Measurements from ENCODE around the gene FAM222B.
"Not testable (repeated sequence)": the region's sequence is repeated elsewhere in the genome, so short reads cannot be mapped to it uniquely, and the experiment has no call there.

The FAM222B gene

DNA sequence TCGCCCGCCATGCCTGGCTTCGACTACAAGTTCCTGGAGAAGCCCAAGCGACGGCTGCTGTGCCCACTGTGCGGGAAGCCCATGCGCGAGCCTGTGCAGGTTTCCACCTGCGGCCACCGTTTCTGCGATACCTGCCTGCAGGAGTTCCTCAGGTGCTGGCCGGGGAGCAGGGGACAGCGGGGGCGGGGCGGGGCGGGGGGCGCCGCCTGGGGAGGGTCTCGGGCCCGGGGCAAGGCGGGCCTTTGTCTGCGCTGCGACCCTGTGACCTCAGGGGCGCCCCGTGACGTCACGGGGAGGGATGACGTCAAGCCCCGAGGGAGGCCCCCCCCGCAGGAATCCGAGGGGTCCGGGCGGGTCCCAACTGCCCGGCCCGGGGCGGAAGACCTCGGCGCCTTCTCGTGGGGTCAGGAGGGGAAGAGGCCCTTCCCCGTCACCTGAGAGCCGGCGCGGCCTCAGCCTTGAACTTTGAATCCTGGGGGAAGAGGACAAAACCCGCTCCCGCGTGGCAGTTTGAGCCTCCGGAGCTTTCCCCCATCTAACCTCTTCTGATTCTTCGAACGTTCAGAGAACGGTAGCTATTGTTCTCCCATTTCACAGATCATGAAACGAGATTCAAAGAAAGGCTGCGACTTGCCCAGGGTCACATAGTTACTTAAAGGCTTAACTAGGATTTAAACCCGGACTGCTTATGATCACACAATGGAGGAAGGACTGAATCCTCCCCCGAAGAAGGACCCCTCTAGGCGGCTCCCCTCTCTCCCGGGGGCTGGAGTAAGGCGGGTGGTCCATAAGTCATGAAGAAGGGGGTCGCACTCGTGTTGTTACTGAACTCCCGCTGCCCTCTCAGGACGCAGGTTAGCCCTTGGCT lies 98.3 kb downstream of the FAM222B start:
- DNase-seq = peak; percentile 63

DNA sequence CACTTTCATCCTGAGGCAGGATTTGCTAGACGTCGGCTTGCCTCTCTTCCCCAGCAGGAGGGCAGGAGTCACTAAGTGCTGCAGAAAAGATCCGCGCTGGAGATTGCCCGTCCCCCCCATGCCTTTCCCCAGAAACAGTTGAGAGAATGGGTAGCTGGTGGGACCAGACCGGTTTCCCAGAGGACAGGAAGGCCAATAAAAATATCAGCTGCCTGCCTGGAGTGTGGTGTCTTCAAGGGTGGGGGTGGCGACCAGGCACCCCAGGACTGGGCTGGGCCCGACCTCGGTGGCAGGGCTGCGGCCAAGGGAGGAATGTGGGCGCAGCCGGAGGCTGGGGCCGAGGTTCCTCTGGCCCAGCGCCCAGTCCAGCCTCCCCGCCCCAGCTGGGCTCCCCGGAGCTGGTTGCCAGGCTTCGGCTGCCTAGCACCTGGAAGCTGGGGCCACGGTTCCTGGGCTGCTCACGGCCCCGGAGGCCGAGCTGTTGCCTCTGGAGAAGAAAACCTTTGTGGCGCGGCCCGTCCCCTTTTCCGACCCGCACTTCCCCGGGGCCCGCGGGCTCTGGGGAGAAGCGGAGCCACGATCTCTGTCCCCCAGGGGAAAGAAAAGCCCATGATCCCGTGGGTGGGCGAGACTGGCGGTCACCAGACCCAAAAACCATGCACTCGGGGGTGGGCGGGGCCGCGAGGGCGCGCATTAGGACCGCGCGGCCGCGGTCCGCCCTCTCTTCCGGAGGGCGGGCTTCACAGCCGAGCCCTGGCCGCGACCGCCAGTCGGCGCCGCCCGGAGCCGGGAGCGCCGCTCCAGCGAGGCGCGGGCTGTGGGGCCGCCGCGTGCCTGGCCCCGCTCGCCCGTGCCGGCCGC lies 99.1 kb downstream of the FAM222B start, which contains the start of gene TRAF4:
TSS of gene TRAF4 (plus strand) at position 769 of the 861 bp plus-strand sequence. CDS start 102 bp downstream, outside the sequence.
- peak; percentile 80 for DNase-seq

- DNase-seq = no peak
Measured at GRCh38 chr17:28741358-28742349, 100.9 kb downstream of the FAM222B start.

- DNase-seq = no peak
Measured at GRCh38 chr17:28740406-28741357, 101.9 kb downstream of the FAM222B start.

- no peak for DNase-seq
Measured at GRCh38 chr17:28738680-28739384, 103.8 kb downstream of the FAM222B start.

DNA sequence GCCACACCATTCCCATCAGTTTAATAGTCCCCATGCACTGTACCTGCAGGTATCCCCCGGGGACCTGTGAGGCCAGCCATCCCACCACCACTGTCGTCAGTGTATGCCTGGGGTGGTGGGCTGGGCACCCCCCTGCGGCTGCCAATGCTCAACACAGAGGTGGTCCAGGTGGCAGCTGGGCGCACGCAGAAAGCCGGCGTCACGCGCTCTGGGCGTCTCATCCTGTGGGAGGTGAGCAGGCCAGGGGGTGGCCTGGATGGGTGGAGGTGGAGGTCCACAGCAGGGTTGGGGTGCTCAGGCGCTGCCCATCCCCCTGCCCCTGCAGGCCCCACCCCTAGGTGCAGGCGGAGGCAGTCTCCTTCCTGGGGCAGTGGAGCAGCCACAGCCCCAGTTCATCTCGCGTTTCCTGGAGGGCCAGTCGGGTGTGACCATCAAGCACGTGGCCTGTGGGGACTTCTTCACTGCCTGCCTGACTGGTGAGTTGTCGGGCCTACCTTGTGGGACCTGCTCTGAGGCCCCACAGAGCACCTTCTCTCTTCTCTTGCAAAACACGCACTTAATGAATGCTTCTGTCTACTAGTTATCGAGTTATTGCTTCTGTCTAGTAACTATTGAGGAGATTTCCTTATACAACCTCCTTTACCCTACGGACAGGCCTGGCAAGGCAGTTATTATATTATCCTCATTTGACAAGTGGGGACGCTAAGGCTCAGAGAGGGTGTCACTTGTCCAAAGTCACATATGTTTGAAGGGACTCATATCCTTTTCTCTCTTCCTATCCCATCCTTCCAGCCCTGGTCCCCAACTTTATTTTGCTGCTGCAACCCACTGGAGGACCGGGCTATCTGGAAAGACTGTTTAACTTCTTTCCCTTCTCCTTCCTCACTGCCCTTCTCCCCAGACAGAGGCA lies 104.6 kb downstream of the FAM222B start:
- no peak for DNase-seq

GRCh38 chr17:28737316-28737715 lies 105.3 kb downstream of the FAM222B start:
- no peak for DNase-seq

DNA sequence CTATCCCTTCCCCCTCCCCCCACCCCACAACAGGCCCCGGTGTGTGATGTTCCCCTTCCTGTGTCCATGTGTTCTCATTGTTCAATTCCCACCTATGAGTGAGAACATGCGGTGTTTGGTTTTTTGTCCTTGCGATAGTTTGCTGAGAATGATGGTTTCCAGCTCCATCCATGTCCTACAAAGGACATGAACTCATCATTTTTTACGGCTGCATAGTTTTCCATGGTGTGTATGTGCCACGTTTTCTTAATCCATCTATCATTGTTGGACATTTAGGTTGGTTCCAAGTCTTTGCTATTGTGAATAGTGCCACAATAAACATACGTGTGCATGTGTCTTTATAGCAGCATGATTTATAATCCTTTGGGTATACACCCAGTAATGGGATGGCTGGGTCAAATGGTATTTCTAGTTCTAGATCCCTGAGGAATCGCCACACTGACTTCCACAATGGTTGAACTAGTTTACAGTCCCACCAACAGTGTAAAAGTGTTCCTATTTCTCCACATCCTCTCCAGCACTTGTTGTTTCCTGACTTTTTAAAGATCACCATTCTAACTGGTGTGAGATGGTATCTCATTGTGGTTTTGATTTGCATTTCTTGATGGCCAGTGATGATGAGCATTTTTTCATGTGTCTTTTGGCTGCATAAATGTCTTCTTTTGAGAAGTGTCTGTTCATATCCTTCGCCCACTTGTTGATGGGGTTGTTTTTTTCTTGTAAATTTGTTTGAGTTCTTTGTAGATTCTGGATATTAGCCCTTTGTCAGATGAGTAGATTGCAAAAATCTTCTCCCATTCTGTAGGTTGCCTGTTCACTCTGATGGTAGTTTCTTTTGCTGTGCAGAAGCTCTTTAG lies 106.4 kb downstream of the FAM222B start:
- not testable (repeated sequence) for DNase-seq

- no peak for DNase-seq
Measured at GRCh38 chr17:28735242-28735722, 107.3 kb downstream of the FAM222B start.

DNA sequence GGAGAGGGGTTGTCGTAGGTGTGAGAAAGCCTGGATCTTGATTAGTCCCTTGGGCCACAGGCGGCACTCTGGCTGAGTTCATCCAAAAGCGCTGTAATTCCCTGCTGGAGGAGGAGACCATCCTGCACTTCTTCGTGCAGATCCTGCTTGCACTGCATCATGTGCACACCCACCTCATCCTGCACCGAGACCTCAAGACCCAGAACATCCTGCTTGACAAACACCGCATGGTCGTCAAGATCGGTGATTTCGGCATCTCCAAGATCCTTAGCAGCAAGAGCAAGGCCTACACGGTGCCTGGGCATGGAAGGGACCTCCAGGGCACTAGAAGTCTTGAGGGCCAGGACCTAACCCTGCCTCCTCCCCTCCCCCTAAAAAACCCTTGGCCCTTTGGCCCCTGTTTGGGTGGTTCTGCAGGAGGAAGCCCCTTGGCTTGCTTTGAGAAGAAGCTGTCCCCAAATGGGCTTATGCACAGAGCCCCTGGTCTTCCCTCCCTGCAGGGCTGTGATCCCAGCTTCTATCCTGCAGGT lies 107.8 kb downstream of the FAM222B start:
- no peak for DNase-seq

DNA sequence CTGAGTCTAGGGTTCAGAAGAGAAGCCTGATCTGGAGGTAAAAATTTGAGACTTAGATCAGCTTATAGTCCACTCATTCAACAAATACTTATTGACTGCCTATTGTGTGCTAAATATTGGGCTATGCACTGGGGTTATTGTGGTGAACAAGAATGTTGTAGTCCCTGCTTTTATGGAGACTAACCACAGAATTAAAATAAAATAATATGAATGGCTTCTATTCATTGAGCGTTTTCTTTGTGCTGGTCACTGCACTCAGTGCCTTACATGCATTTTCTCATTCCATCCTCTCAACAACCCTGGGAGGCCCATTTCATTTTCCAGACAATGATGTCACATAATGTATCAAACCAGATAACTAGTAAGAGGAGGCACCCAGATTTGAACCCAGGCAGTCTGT lies 109.2 kb downstream of the FAM222B start:
- DNase-seq = no peak

GRCh38 chr17:28729950-28730330 lies 112.7 kb downstream of the FAM222B start:
- no peak for DNase-seq

DNA sequence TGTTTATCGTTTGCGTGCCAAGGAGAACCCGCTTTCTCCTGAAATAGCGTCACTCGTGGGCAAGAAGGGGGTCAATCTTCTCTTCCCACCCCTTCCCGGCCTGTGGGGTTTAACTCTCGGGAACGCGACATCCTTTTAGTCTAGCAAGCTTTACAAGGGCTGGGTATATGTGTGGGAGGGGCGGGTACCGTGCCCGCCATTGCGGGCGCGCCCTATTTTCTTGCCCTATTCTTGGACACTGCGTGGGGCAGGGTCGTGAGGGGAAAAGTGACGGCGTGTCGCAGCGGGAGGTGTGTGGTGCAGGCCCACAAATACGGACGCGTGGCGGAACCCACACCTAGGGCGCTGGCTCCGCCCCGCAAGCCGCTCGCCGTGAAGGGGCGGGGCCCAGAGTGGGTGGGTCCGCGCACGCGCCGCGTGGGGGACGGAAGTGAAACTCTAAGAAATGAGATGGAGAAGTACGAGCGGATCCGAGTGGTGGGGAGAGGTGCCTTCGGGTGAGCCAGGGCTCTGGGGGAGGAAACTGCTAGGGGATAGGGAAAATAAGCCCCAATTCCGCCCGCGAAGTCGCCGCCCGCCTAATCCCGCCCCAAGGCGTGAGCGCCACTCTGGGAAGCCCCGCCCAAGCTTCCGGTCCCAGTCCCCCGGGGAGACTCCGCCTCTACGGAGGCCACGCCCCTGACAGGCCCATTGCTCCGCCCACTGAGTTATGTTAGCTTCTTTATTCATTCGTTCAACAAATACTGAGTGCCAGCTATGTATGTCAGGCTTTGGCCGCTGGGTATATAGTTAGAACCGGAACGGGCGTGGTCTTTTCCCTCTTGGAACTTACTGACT lies 114.0 kb downstream of the FAM222B start, which contains the start of gene NEK8:
TSS of gene NEK8 (plus strand) at position 425 of the 837 bp plus-strand sequence. CDS start at position 451, 26 bp downstream.
- DNase-seq = peak; percentile 99

DNA sequence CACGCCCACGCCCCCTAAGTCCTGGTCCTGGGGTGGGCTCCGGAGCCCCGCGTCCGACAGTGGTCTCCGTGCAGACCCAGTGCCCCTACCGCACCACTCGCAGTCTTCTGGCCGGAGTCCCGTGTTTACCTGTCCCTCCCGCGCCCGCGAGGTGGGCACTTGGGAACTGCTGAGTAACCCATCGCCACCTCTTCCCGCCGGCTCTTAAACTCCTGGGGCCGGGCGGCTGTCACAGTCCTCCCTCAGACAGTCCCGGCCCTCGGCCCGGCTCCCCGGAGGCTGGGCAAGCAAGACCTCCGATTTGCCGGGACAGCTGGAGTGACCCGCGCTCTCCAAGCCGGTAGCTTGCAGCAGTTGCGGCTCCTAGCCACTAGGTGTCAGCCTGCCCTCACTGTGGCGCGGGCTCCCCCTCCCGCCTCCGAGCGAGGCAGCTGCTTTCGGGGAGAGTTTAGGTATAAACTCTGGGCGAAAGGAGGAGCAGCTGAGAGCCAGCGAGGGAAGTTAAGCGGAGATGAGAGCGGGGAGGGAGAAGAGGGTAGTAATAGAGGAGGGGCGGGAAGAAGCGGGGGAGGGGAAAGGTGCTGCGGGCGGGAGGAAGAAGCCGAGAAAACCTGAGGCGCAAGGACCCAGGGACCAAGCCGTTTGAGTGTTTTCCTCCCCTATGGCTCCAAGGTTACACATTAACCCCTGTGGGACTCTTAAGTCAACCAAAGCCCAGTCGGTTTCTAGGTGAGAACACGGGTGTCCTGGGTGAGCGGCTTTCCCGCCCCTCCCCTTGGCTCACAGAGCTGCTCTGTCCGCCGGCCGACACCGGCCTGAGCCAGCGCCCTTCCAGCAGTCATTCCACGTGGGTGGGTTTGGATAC lies 115.7 kb downstream of the FAM222B start:
- peak; percentile 91 for DNase-seq

DNA sequence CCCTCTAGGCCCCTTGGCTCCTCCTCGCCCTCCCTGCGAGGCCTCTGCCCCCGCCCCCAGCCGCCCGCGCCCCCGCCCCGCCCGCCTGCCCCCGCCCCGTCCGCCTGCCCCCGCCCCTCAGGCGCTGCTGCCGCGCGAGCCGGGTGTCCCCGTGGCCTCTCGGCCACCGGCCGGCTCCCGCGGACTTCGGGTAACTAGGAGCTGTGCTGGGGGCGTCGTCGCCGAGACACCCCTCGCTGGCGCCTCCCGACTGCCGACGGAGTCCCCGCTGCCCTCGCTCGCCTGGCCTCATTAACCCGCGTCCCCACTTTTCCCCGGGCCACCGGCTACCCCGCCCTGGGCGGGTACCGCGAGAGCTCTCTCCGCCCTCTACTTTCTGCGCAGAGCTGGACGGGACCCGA lies 116.4 kb downstream of the FAM222B start, which contains the start of gene TLCD1:
TSS of gene TLCD1 (minus strand) at position 8 of the 401 bp plus-strand sequence. CDS start 136 bp downstream, outside the sequence.
- peak; percentile 82 for DNase-seq
